GM19043 (cell line): Measurements from ENCODE around the gene SIGLEC1.

Source experiments
- ATAC-seq: cut with Tn5 transposase; IDR thresholded peaks from one replicate; pipeline ENCODE4 v1.9.1; 2021; ENCODE audit warnings: low read depth; ENCODE audit not compliant: unreplicated experiment

Gene SIGLEC1

DNA sequence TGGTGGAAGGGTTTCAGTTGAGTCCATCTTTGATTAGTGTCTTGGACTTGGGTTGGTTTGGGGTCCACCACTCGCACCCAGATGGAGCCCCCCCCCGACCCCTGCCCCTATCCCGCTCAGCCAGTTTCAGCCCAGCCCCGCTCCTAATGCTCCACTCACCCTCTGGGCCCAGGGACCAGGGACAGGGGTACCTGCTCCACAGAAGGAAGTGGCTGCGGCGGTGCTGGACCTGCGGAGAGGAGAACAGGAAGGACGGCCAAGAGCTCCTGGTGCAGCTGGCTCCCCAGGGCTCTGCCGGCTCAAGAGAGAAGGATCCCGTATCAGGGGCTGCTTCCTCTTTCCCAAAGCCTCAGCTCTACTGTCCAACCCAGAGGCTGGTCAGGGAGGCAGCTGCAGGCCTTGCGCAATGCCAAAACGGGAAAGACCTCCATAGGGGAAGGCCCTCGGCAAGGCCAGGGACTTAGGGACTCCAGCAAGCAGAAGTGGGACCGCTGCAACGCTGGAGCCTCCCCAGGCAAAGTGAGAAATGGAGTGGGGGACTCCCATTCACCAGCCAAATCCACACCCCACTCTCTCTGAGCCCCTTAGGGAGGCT is at the start of gene SIGLEC1:
Gene SIGLEC1 (minus strand): TSS at position 322 of the 595 bp plus-strand sequence. CDS start 5,472 bp downstream, outside the sequence.
- ATAC-seq = no peak

DNA sequence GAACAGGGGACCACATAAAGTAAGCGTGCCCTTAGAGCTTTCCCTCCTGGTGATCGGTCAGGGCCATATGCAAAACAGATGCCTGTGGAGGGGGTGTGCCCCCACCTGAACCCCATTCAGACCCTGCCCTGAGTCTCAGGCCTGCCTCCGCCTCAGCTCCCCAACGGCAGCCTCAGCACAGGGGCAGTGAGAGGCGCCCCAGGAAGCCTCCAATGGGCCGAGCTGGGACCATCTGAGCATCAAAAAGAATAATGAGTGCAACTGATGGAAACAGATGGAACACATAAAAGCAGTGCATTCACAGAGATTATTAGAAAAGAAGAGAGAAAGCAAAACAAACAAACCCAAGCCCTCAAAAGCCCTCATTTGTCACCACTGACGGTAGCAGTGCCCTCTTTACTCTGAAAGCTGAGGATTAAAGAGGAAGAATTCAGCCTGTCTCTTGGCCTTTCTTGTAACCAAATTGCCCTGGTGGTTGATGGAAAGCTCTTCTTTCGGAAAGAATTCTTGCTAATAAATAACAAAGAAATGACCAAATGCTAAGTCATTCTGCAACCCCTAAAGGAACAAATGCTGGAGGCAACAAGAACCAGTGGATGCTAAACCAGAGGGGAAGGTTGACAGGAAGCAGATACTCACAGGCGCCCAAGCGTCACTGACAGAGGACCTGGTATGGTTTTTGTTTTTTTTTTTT is 48.4 kb upstream of the SIGLEC1 start:
- ATAC-seq = no peak

DNA sequence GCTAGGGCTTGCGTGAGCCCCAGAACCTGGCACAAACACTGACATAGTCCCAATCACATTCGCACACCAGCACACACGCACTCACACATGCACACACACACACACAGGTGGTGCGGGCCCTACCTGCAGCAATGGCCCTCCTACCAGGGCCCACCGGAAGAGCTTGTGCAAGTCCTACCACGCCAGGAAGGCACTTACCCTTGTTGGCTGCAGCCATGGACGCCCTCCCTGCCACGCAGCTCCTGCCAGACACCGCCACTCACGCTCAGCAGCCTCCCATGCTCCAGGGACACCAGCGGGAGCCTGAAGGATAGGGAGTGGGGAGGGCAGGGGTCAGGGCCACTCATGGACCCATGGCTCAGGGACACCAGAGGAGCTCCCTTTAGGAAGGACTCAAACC is 47.5 kb upstream of the SIGLEC1 start:
- no peak for ATAC-seq

DNA sequence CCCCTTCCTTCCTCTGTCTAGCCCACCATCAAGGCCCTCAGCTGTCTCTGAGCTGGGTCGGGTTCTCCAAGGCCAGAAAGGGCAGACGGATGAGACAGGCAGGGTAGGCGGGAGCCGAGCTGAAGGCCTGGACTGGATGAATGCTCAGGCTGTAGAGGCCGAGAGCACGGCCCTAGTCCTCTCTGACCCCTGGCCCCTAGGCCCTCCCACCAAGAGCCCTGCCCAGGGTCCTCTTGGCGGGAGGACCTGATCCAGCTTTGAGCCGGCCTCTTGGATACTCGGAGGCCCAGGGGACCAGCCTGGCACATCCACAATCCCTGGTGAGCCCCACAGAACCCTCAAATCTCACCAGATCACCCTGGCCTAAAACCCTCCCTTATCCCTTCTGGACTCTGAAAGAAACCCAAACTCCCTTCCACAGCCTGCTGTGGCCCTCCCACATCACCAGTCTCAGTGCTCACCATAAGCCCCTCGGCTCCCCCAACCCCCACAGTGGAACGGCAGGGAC is 47.0 kb upstream of the SIGLEC1 start:
- ATAC-seq = no peak

DNA sequence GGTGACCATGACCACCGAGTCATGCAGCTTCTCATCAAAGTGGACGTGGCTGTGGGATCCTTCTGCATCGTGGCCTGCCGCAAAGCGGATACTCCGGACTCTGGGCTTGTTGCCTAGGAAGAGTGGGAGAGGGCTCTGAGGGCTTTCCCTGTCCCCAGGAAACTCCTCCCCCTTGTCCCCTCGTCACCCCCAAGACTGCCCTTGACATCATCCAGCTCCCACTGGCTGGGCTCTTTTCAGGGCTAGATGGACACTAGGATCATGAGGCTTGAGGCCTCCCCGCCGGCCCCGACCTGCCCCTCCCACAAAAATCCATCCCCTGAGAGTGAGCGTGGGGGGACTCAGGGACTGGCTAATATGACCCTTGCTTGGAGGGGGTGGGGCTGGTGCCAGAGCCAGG is 46.2 kb upstream of the SIGLEC1 start:
- no peak for ATAC-seq

DNA sequence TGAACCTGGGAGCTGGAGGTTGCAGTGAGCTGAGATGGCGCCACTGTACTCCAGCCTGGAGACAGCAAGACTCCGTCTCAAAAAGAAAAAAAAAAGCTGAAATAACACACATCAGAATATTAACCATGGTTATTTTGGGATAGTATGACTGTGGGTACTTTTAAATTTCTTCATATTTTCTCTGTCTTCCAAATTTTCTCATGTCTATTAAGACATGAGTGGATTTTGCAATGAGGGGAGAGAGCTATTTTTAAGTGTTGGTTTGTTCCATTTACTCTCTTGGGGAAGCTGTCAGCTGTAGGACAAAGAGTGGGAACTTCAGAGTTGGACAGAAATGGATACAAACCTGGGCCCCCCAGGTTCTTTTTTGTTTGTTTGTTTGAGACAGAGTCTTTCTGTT is 44.9 kb upstream of the SIGLEC1 start:
- ATAC-seq = no peak

DNA sequence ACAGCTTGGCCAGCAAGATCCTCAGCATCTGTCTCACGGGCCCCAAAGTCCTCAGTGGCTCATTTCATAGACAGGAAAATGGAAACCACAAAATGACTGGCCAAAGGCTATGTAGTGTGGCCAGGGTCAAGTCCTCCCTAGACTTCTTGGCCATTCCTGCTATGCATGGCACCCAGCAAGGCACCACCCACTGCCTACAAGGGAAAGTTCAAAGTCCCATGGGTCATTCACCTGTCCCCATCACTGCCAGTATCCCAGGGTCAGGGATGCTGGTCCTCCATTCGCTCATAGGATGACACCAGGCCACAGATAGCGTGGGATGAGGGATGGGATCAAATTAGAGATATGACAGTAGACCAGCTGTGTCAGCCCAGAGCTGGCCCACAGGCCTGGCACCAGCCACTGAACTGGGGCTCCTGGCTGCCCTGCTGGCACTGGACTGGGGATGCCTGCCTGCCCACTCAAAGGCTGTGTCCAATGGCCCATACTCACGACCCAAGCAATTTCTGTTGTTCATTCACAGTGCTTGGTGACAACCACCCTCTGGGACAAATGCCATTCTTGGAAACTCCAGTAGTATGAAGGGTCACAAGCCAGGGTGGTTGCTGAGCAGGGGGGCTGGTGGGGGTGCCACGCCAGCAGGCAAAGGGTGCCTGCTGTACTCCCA is 43.5 kb upstream of the SIGLEC1 start:
- no peak for ATAC-seq

DNA sequence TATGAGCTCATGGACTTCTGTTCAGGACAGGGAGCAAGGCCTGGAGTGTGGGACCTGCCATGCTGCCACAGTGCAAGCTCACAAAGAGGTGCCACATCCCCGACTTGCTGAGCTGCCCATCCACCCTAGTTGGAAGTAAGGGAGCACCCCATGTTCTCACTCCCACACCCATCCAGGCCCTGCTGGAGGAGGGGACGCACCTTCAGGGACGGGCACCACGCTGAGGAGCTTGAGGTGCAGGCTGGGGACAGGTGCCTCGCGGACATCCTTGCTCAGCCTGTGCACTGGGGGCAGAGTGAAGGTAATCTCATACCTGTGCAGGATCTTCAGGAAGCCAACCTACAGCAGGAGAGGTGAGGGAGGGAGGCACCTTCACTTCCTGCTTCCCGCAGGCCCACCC is 42.9 kb upstream of the SIGLEC1 start:
- no peak for ATAC-seq

DNA sequence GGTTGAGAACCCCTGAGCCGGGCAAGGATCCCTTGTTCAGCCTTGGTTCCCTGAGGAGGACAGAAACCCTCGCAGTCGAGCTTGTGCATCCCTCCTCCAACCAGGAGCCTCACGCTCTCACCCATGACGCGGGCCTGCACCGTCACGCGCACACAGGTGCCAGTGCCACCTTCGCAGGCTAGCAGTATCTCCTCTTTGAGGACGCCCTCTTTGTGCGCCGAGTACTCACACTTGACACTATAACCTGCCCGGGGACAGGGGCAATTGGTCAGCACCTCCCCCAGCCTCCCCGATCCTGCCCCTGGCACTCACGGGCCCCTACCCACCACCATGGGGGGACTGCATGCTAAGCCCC is 41.9 kb upstream of the SIGLEC1 start:
- ATAC-seq = no peak

DNA sequence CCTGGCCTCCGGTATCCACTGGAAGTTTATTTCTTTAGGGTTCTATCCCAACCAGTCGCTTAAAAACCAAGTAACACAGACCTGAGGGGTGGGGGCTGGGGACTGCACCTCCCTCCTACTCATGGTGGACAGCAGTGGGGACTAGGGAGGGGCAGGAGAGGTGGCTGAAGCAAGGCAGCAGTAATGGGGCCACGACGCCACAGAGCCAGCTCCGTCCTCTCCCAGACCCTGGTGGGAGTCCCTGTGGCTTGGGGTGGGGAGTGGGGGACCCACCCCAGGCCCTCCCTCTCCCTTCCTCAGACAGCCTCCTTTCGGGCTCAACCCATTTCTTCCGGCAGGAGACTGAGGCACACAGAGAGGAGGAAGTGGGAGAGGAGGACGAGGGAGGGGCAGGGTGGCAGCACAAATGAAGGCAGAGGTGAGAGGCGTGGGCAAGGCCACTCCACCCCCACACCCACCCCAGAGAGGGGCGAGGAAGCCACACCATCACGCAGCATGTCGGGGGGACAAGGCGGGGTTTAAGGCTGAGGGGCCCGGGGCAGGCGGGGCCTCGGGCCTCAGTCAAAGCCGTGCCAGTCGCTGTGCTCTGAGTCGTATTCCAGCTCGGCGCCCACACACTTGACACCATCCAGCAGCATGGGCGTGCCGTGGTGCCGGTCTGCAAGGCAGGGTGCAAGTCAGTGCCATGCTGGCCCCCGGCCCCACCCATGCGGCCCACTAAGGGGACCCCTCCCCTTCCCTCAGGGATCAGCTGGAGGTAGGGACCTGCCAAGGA is 41.3 kb upstream of the SIGLEC1 start:
- no peak for ATAC-seq

DNA sequence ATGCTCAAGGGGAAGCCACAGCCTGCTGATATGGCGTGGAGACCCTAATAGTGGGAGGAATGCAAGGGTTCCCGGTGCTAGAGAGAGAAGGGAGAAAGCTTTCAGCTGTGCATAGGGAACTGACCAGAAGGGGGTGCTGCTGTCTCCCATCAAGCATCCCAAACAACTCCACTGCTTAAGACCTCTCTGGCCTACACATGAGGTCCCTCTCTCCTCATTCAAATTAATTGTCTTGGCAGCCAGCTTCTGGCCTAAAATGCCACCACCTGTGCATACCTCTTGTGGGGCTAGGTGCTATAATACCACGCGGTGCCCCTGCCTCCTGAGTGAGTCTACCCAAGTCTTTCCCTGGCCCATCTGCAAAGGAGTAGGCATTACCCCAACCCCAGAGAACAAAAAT is 40.7 kb upstream of the SIGLEC1 start:
- no peak for ATAC-seq

DNA sequence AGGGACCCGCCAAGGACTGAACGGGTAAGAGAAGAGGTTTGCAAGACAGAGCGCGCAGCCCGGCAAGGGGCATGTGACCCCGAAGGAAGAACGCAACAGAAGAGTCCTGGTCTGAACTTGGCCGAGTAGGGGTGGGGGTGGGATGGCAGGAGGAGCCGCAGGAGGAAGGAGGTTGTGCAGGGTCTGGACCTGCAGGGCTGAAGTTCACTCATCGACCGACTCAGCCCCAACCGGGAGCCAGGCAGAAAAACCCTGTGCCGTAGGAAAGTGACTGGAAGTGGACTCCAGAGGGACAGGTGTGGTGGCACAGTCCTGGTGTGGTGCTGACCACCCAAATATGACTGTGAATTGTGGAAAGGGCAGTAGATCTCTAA is 40.0 kb upstream of the SIGLEC1 start:
- no peak for ATAC-seq

DNA sequence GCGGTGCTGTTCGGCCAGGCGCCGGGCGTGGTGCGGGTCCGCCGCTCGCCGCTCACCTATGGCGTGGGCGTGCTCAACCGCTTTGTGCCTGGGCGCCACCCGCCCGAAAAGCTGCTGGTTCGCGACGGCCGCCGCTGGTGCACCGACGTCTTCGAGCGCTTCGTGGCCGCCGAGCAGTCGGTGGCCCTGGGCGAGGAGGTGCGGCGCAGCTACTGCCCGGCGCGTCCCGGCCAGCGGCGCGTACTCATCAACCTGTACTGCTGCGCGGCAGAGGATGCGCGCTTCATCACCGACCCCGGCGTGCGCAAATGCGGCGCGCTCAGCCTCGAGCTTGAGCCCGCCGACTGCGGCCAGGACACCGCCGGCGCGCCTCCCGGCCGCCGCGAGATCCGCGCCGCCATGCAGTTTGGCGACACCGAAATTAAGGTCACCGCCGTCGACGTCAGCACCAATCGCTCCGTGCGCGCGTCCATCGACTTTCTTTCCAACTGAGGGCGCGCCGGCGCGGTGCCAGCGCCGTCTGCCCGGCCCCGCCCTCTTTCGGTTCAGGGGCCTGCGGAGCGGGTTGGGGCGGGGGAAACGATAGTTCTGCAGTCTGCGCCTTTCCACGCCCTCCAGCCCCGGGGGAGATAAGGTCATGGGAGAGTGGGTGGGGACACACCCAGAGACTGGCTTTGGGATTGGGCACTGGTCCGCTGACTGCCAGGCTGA is 39.4 kb upstream of the SIGLEC1 start:
- ATAC-seq = no peak

DNA sequence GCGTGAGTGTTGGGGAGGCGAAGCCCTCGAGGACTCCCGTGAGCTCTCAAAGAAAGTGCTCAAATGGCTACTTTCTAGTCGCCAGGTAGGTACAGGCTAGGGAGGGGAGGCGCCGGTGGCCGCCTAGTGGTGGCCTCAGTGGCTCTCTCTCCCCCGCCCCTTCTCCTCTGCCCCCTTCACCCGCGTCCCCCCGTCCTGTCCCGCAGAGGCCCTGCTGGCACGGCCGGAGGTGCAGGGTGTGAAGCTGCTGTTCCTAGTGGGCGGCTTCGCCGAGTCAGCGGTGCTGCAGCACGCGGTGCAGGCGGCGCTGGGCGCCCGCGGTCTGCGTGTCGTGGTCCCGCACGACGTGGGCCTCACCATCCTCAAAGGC is 38.9 kb upstream of the SIGLEC1 start:
- no peak for ATAC-seq

DNA sequence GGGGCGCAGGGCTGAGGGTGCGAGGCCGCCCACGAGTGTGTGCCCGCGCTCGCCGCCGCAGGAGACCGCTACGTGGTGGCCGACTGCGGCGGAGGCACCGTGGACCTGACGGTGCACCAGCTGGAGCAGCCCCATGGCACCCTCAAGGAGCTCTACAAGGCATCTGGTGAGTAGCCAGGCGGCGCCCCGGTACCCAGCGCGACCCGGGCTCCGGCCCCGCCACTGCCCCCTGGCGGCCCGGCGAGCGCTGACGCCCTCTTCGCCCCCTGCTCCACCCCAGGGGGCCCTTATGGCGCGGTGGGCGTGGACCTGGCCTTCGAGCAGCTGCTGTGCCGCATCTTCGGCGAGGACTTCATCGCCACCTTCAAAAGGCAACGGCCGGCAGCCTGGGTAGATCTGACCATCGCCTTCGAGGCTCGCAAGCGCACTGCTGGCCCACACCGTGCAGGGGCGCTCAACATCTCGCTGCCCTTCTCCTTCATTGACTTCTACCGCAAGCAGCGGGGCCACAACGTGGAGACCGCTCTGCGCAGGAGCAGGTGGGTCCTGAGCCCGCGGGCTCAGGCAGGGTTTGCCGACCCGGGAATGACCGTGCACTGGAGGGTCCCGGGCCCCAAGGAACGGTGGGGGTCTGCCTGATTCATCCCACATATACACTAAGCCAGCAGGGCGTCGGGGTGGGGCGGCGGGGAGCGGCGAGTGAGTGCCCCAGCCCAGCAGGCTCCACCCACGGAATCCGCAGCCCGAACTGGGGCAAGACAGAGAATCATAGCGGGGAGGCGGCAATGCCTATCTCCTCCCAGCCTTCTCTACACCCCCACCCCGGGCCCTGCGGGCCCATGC is 37.5 kb upstream of the SIGLEC1 start:
- ATAC-seq = no peak

DNA sequence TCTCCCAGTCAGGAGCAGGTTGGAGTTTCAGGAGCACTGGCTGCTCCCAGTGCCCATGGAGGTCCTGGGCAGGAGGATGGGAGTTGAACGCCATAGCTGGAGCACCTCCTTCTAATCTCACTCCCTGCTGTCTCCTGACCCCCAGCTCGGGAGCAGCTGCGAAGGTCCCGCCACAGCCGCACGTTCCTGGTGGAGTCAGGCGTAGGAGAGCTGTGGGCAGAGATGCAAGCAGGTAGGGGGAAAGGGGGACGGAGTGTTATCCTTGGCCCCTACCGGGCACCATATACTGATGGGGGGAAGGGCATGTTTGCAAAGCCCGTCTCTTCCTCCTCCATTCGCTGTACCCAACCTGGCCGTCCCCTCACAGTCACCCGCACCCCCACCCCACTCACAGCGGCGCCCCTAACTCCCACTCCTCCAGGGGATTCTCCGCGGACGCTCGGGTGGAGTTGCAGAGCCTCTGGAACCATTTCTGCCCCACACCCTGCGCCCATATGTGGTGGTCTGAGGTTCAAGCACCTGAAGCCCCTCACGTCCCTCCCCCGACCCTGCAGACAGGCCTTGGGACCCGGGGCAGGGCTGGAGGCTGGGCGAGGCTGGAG is 36.8 kb upstream of the SIGLEC1 start:
- ATAC-seq = no peak

DNA sequence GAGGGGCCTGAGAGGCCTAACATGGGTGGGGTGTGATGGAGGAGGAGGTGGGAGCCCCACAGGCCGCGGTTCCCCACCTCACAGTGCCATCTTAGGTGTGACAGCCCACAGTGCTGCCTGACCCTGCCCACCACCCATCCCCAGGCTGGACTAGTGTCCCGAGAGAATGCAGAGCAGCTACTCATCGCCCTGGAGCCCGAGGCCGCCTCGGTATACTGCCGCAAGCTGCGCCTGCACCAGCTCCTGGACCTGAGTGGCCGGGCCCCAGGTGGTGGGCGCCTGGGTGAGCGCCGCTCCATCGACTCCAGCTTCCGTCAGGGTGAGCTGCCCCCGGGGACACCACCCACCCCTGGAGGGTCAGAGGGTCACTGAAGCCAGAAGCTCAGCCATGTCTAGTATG is 35.7 kb upstream of the SIGLEC1 start:
- ATAC-seq = no peak

DNA sequence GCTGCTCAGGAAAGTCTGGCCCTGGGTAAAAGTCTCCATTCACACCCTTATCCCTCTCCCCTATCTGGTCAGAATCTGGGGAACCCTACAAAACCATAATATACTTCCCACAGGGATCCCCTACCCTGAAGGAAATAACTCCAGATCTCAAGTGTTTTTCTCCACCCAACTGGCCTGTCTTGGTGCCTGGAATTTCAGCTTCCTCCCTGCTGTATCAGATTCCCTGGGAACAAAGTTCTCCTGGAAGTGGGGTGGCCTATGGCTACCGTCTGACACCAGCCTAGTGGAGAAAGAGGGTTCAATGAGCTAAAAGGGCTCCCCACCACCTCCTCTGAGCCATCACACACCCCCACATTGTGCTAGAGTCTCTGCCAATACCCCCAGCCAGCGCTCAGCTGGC is 35.1 kb upstream of the SIGLEC1 start:
- ATAC-seq = no peak

DNA sequence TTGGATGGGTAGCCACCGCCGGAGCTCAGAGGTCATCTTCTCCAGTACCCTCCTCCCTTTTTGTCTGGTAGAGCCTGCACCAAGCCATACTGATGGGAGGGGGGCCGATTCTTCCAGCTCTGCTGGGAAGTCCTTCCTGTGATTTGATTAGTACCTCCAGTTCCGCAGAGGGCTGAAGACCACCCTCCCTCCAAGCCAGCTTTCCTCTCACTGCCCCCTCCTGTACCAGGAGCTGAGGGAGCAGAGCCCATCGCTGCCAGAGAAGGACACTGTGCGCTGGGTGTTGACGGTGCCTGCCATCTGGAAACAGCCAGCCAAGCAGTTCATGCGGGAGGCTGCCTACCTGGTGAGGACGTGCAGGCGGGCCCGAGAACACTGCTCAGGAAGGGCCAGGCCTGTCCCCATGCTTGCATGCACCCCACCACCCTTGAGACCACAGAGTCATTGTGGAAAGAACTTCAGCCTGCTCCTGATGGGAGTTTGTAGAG is 33.3 kb upstream of the SIGLEC1 start:
- no peak for ATAC-seq
